Activated naive CD8-positive, alpha-beta T cell treated with anti-CD3 and anti-CD28 coated beads, Interleukin-2, amount 50 U/mL, for 24 hours (primary cell): ENCODE measurements around the gene TLR9.

ENCODE experiments used
- ATAC-seq: fragments of 150-1000 bp; cut with Tn5 transposase; one replicate; pipeline ENCODE4 v1.10.0; 2021
- DNase-seq: peaks from one replicate; pipeline ENCODE4 v3.0.0; 2021
- H3K27ac Mint-ChIP-seq: one replicate; pipeline ENCODE4 v1.8.0; 2021; ENCODE audit warnings: mild to moderate bottlenecking, mixed read lengths
- H3K27me3 Mint-ChIP-seq: one replicate; pipeline ENCODE4 v1.8.0; 2021; ENCODE audit warnings: mixed read lengths
- H3K36me3 Mint-ChIP-seq: one replicate; pipeline ENCODE4 v1.8.0; 2021; ENCODE audit warnings: low read depth, mixed read lengths
- H3K4me1 Mint-ChIP-seq: one replicate; pipeline ENCODE4 v1.8.0; 2021; ENCODE audit warnings: mixed read lengths
- H3K4me3 Mint-ChIP-seq: one replicate; pipeline ENCODE4 v1.8.0; 2021; ENCODE audit warnings: mild to moderate bottlenecking, moderate library complexity, mixed read lengths
- H3K9me3 Mint-ChIP-seq: one replicate; pipeline ENCODE4 v1.8.0; 2021; ENCODE audit warnings: mixed read lengths

The TLR9 gene

GRCh38 chr3:52218937-52219650 lies 6.4 kb downstream of the TLR9 start:
- H3K4me3 Mint-ChIP-seq = peak overlapping the region; percentile 8
- peak overlapping the region; percentile 18 for H3K27ac Mint-ChIP-seq
- peaks cover 69% of the 10 kb centered on the region for H3K4me1 Mint-ChIP-seq
- ATAC-seq (no peak), DNase-seq (peak; percentile 4)
- no peaks in the 10 kb centered on the region for H3K27me3 Mint-ChIP-seq
- no peaks in the 10 kb centered on the region for H3K9me3 Mint-ChIP-seq
- H3K36me3 Mint-ChIP-seq = peaks cover 18% of the 10 kb centered on the region

- Mint-ChIP-seq H3K4me1 (peaks cover 63% of the 10 kb centered on the region), H3K36me3 (peaks cover 23% of the 10 kb centered on the region), H3K27me3 (no peaks in the 10 kb centered on the region), H3K27ac (peak overlapping the region; percentile 18), H3K9me3 (no peaks in the 10 kb centered on the region), H3K4me3 (peak overlapping the region; percentile 18)
- ATAC-seq = peak; percentile 22
- DNase-seq = peak; percentile 49
These were observed 7.0 kb downstream of the TLR9 start for GRCh38 chr3:52218454-52218853.

GRCh38 chr3:52218026-52218425 lies 7.4 kb downstream of the TLR9 start:
- H3K27me3 Mint-ChIP-seq = no peaks in the 10 kb centered on the region
- ATAC-seq (no peak), DNase-seq (peak; percentile 5)
- H3K9me3 Mint-ChIP-seq = no peaks in the 10 kb centered on the region
- peak overlapping the region; percentile 21 for H3K27ac Mint-ChIP-seq
- peaks cover 24% of the 10 kb centered on the region for H3K36me3 Mint-ChIP-seq
- peak overlapping the region; percentile 18 for H3K4me3 Mint-ChIP-seq
- H3K4me1 Mint-ChIP-seq = peaks cover 59% of the 10 kb centered on the region

- peak; percentile 8 for DNase-seq
- H3K9me3 Mint-ChIP-seq = no peaks in the 10 kb centered on the region
- H3K36me3 Mint-ChIP-seq = peaks cover 28% of the 10 kb centered on the region
- peaks cover 54% of the 10 kb centered on the region for H3K4me1 Mint-ChIP-seq
- H3K4me3 Mint-ChIP-seq = peak overlapping the region; percentile 18
- ATAC-seq = no peak
- peak overlapping the region; percentile 21 for H3K27ac Mint-ChIP-seq
- no peaks in the 10 kb centered on the region for H3K27me3 Mint-ChIP-seq
These were observed 8.0 kb downstream of the TLR9 start for GRCh38 chr3:52217409-52217805.

GRCh38 chr3:52216585-52217408 lies 8.6 kb downstream of the TLR9 start:
- peak; percentile 69 for ATAC-seq
- peaks cover 48% of the 10 kb centered on the region for H3K4me1 Mint-ChIP-seq
- H3K4me3 Mint-ChIP-seq = no peak overlapping the region

GRCh38 chr3:52215351-52215750 lies 10.1 kb downstream of the TLR9 start:
- H3K27me3 Mint-ChIP-seq = no peaks in the 10 kb centered on the region
- no peak for ATAC-seq
- peaks cover 46% of the 10 kb centered on the region for H3K36me3 Mint-ChIP-seq
- no peak overlapping the region for H3K4me3 Mint-ChIP-seq
- no peak overlapping the region for H3K27ac Mint-ChIP-seq
- peaks cover 36% of the 10 kb centered on the region for H3K4me1 Mint-ChIP-seq
- H3K9me3 Mint-ChIP-seq = no peaks in the 10 kb centered on the region
- DNase-seq = no peak

More at GRCh38 chr3:52216585-52217408, 8.6 kb downstream of the TLR9 start:
- peak; percentile 27 for DNase-seq
- no peaks in the 10 kb centered on the region for H3K27me3 Mint-ChIP-seq
- no peaks in the 10 kb centered on the region for H3K9me3 Mint-ChIP-seq
- H3K36me3 Mint-ChIP-seq = peaks cover 34% of the 10 kb centered on the region
- peak overlapping the region; percentile 21 for H3K27ac Mint-ChIP-seq

GRCh38 chr3:52213901-52214300 lies 11.5 kb downstream of the TLR9 start:
- H3K4me1 Mint-ChIP-seq = peaks cover 24% of the 10 kb centered on the region
- DNase-seq = no peak
- no peak for ATAC-seq
- no peak overlapping the region for H3K4me3 Mint-ChIP-seq
- no peaks in the 10 kb centered on the region for H3K9me3 Mint-ChIP-seq
- no peaks in the 10 kb centered on the region for H3K27me3 Mint-ChIP-seq
- peaks cover 53% of the 10 kb centered on the region for H3K36me3 Mint-ChIP-seq
- no peak overlapping the region for H3K27ac Mint-ChIP-seq

- Mint-ChIP-seq H3K4me3 (no peak overlapping the region), H3K36me3 (peaks cover 59% of the 10 kb centered on the region), H3K27ac (no peak overlapping the region)
These were observed 12.4 kb downstream of the TLR9 start for GRCh38 chr3:52213005-52213404.

GRCh38 chr3:52211268-52211891 lies 14.1 kb downstream of the TLR9 start:
- Mint-ChIP-seq H3K9me3 (no peaks in the 10 kb centered on the region), H3K27me3 (no peaks in the 10 kb centered on the region), H3K36me3 (peaks cover 67% of the 10 kb centered on the region), H3K4me3 (no peak overlapping the region), H3K4me1 (no peaks in the 10 kb centered on the region), H3K27ac (no peak overlapping the region)
- ATAC-seq = no peak
- no peak for DNase-seq

More at GRCh38 chr3:52213005-52213404, 12.4 kb downstream of the TLR9 start:
- no peaks in the 10 kb centered on the region for H3K27me3 Mint-ChIP-seq
- ATAC-seq (no peak), DNase-seq (no peak)
- no peaks in the 10 kb centered on the region for H3K9me3 Mint-ChIP-seq
- peaks cover 16% of the 10 kb centered on the region for H3K4me1 Mint-ChIP-seq

GRCh38 chr3:52210550-52211046 lies 14.8 kb downstream of the TLR9 start:
- H3K27me3 Mint-ChIP-seq = no peaks in the 10 kb centered on the region
- no peaks in the 10 kb centered on the region for H3K9me3 Mint-ChIP-seq
- no peak overlapping the region for H3K27ac Mint-ChIP-seq
- DNase-seq (no peak), ATAC-seq (no peak)
- no peak overlapping the region for H3K4me3 Mint-ChIP-seq
- H3K4me1 Mint-ChIP-seq = peaks cover 2% of the 10 kb centered on the region
- peaks cover 74% of the 10 kb centered on the region for H3K36me3 Mint-ChIP-seq

- no peak for DNase-seq
- Mint-ChIP-seq H3K36me3 (peaks cover 76% of the 10 kb centered on the region), H3K27me3 (no peaks in the 10 kb centered on the region), H3K9me3 (no peaks in the 10 kb centered on the region), H3K4me3 (no peak overlapping the region), H3K27ac (no peak overlapping the region), H3K4me1 (peaks cover 7% of the 10 kb centered on the region)
- no peak for ATAC-seq
These were observed 15.4 kb downstream of the TLR9 start for GRCh38 chr3:52210037-52210436.

GRCh38 chr3:52208556-52208955 lies 16.9 kb downstream of the TLR9 start:
- peaks cover 13% of the 10 kb centered on the region for H3K4me1 Mint-ChIP-seq
- H3K4me3 Mint-ChIP-seq = no peak overlapping the region
- ATAC-seq (no peak), DNase-seq (no peak)
- H3K9me3 Mint-ChIP-seq = no peaks in the 10 kb centered on the region
- H3K27me3 Mint-ChIP-seq = no peaks in the 10 kb centered on the region
- H3K36me3 Mint-ChIP-seq = peaks cover 73% of the 10 kb centered on the region
- H3K27ac Mint-ChIP-seq = no peak overlapping the region

- DNase-seq = no peak
- H3K4me3 Mint-ChIP-seq = no peak overlapping the region
- ATAC-seq = no peak
- H3K9me3 Mint-ChIP-seq = no peaks in the 10 kb centered on the region
- H3K36me3 Mint-ChIP-seq = peaks cover 76% of the 10 kb centered on the region
- peaks cover 34% of the 10 kb centered on the region for H3K4me1 Mint-ChIP-seq
- H3K27ac Mint-ChIP-seq = no peak overlapping the region
- H3K27me3 Mint-ChIP-seq = no peaks in the 10 kb centered on the region
These were observed 19.6 kb downstream of the TLR9 start for GRCh38 chr3:52205727-52206372.

- ATAC-seq (peak; percentile 20), DNase-seq (no peak)
- Mint-ChIP-seq H3K27ac (no peak overlapping the region), H3K27me3 (no peaks in the 10 kb centered on the region), H3K4me1 (peaks cover 43% of the 10 kb centered on the region), H3K9me3 (no peaks in the 10 kb centered on the region), H3K4me3 (no peak overlapping the region), H3K36me3 (peaks cover 77% of the 10 kb centered on the region)
These were observed 20.9 kb downstream of the TLR9 start for GRCh38 chr3:52204337-52205073.
